ENCODE data around the gene PROK1. TPM values are rescaled to one million over a fixed set of nuclear protein-coding genes. Genes with fewer than 3 reads are reported as not detected.
"Not testable (repeated sequence)": the region's sequence is repeated elsewhere in the genome, so short reads cannot be mapped to it uniquely, and the experiment has no call there.

PROK1 gene
- total RNA-seq, 4 donors from 2014 or later = 0.72 to 4.2 TPM; not detected in 2

GRCh38 chr1:110408488-110408887, 42.5 kb upstream of the PROK1 start:
- Histone ChIP-seq H3K9me3 (no peaks in the 10 kb centered on the region), H3K4me3 (peak overlapping the region; percentile 76), H3K36me3 (peaks cover 22% of the 10 kb centered on the region), H3K27ac (no peak overlapping the region), H3K27me3 (no peaks in the 10 kb centered on the region), H3K4me1 (peaks cover 29% of the 10 kb centered on the region)
- 85% methylated on average over 8 of the region's 8 CpGs for WGBS
- no peak for DNase-seq (ENCODE audit: low spot score in 2 of 2)
- TF ChIP-seq CTCF (IDR thresholded peaks at IDR 0.05) = no peak
- no peak for TF ChIP-seq POLR2AphosphoS5 (IDR thresholded peaks at IDR 0.05)
- no peak for TF ChIP-seq POLR2A (IDR thresholded peaks at IDR 0.05)
- TF ChIP-seq EP300 (IDR thresholded peaks at IDR 0.05) = no peak

GRCh38 chr1:110409316-110409715, 41.6 kb upstream of the PROK1 start:
- Histone ChIP-seq H3K4me3 (no peak overlapping the region), H3K27ac (no peak overlapping the region), H3K27me3 (no peaks in the 10 kb centered on the region), H3K36me3 (peaks cover 13% of the 10 kb centered on the region), H3K9me3 (no peaks in the 10 kb centered on the region), H3K4me1 (peaks cover 29% of the 10 kb centered on the region)
- DNase-seq (ENCODE audit: low spot score in 2 of 2) = no peak
- WGBS = 96% methylated on average over 6 of the region's 6 CpGs
- TF ChIP-seq POLR2A (IDR thresholded peaks at IDR 0.05) = no peak
- no peak for TF ChIP-seq EP300 (IDR thresholded peaks at IDR 0.05)
- no peak for TF ChIP-seq CTCF (IDR thresholded peaks at IDR 0.05)
- no peak for TF ChIP-seq POLR2AphosphoS5 (IDR thresholded peaks at IDR 0.05)

- Histone ChIP-seq H3K4me3 (no peak overlapping the region), H3K27me3 (no peaks in the 10 kb centered on the region), H3K9me3 (no peaks in the 10 kb centered on the region), H3K27ac (no peak overlapping the region), H3K4me1 (peaks cover 19% of the 10 kb centered on the region), H3K36me3 (no peaks in the 10 kb centered on the region)
- 95% methylated on average over 7 of the region's 7 CpGs for WGBS
- TF ChIP-seq POLR2A (IDR thresholded peaks at IDR 0.05) = no peak
- TF ChIP-seq CTCF (IDR thresholded peaks at IDR 0.05) = no peak
- TF ChIP-seq EP300 (IDR thresholded peaks at IDR 0.05) = no peak
- no peak for TF ChIP-seq POLR2AphosphoS5 (IDR thresholded peaks at IDR 0.05)
- DNase-seq (ENCODE audit: low spot score in 2 of 2) = no peak
These were observed 39.7 kb upstream of the PROK1 start for GRCh38 chr1:110411173-110411735.

GRCh38 chr1:110412576-110412975, 38.4 kb upstream of the PROK1 start:
- H3K36me3 ChIP-seq = no peaks in the 10 kb centered on the region
- H3K27me3 ChIP-seq = no peaks in the 10 kb centered on the region
- H3K9me3 ChIP-seq = no peaks in the 10 kb centered on the region
- TF ChIP-seq POLR2A (IDR thresholded peaks at IDR 0.05) (no peak), CTCF (IDR thresholded peaks at IDR 0.05) (peak; percentile 62 to 69)
- peak in 1 of 2 donors; percentile 83 for DNase-seq (ENCODE audit: low spot score in 2 of 2)
- H3K27ac ChIP-seq = no peak overlapping the region
- H3K4me3 ChIP-seq = no peak overlapping the region
- H3K4me1 ChIP-seq = peaks cover 14% of the 10 kb centered on the region
- WGBS = 14% methylated on average over 4 of the region's 4 CpGs

GRCh38 chr1:110413045-110413444, 37.9 kb upstream of the PROK1 start:
- H3K27ac ChIP-seq; H3K36me3 ChIP-seq; DNase-seq (ENCODE audit: low spot score in 2 of 2); H3K9me3 ChIP-seq; H3K27me3 ChIP-seq; H3K4me3 ChIP-seq: not testable (repeated sequence)
- peaks cover 13% of the 10 kb centered on the region for H3K4me1 ChIP-seq
- 77% methylated on average over 1 of the region's 1 CpG for WGBS

GRCh38 chr1:110418729-110419128, 32.2 kb upstream of the PROK1 start:
- Histone ChIP-seq H3K27ac (no peak overlapping the region), H3K36me3 (no peaks in the 10 kb centered on the region), H3K4me1 (peaks cover 4% of the 10 kb centered on the region), H3K27me3 (no peaks in the 10 kb centered on the region), H3K4me3 (no peak overlapping the region), H3K9me3 (no peaks in the 10 kb centered on the region)
- TF ChIP-seq POLR2A (IDR thresholded peaks at IDR 0.05) (no peak), EP300 (IDR thresholded peaks at IDR 0.05) (no peak), POLR2AphosphoS5 (IDR thresholded peaks at IDR 0.05) (no peak), CTCF (IDR thresholded peaks at IDR 0.05) (no peak)
- DNase-seq (ENCODE audit: low spot score in 2 of 2) = no peak
- WGBS = 88% methylated on average over 1 of the region's 1 CpG

All from suprapubic skin (tissue), 4 donors.